ENCODE data around the gene MICB. TPM values are rescaled to one million over a fixed set of nuclear protein-coding genes. Genes with fewer than 3 reads are reported as not detected.

Gene MICB
- total and polyA plus RNA-seq, 2 of the 8 experiments (the other 6 are each of a cell fraction or from before 2014, with no cell fraction given), result 16.2 to 25.3 TPM

DNA sequence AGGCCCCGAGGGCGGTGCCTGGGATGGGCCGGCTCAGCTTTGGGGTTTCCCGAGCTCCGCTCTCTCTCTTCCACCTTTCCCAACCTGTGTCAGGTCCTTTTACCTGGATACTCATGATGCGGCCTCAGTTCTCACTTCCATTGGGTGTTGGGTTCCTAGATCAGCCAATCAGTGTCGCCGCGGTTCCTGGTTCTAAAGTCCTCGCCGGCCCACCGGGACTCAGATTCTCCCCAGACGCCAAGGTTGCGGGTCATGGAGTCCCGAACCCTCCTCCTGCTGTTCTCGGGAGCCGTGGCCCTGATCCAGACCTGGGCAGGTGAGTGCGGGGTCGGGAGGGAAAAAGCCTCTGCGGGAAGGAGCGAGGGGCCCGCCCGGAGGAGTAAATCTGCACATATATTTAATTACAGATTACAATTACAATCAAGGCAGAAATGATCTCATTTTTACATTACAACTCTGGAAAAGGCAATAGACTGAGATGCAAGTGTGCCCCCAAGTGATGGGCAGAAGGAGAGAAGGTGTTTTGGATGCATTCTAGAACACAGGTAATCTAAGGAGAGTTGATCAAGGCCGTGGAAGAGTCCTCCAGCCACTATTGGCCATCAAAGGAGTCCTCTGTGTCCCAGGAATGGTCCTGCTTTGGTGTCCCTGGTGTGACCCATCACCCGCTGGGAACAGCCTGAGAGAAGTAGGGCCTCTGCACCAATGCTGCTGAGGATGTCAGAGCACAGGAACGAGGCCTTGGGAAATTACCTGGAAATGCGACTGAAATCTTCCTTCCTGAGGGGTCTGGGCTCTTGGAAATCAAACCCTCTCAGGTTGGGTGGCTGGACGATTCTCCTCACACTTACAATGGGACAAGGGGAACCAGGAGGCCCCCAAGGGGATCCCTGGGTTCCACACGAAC, 34.7 kb upstream of the MICB start (continued):
- TF ChIP-seq HDAC2 (IDR thresholded peaks at IDR 0.05; ENCODE audit: borderline replicate concordance in 1 of 2, low read depth in 2 of 2, low read length in 2 of 2) (no peak), TCF12 (IDR thresholded peaks at IDR 0.05; ENCODE audit: low read depth, low read length) (no peak), CBX8 (IDR thresholded peaks at IDR 0.05; ENCODE audit: borderline replicate concordance, low read depth, low read length) (no peak), KDM5A (IDR thresholded peaks at IDR 0.05; ENCODE audit: low read length) (no peak), JUND (IDR thresholded peaks at IDR 0.05; ENCODE audit: low read length) (no peak), YY1 (IDR thresholded peaks at IDR 0.05; ENCODE audit: low read depth, low read length) (no peak), CREB1 (IDR thresholded peaks at IDR 0.05) (peak; percentile 96), RAD21 (IDR thresholded peaks at IDR 0.05 in 1 of 2, conservative IDR thresholded peaks at IDR 0.05 in 1 of 2; ENCODE audit: low read depth in 2 of 2, low read length in 2 of 2) (peak in 1 of 2 experiments; percentile 16; a peak in 1 of 4 replicates), EZH2 (IDR thresholded peaks at IDR 0.05; ENCODE audit: low read depth, low read length, severe bottlenecking) (no peak), SIN3A (conservative IDR thresholded peaks at IDR 0.05 in 1 of 2, IDR thresholded peaks at IDR 0.05 in 1 of 2; ENCODE audit: low read depth in 1 of 2, low read length in 2 of 2) (no peak)
